GM12872 (cell line): Measurements from ENCODE around the gene NCF4.

Source experiments
- TF ChIP-seq, protein P1 (sequence below): IDR thresholded peaks from 3 replicates; pipeline ENCODE4 v1.5.1; 2011; ENCODE audit warnings: low read depth, mild to moderate bottlenecking, low read length, moderate library complexity; ENCODE audit not compliant: insufficient read depth

The NCF4 gene

DNA sequence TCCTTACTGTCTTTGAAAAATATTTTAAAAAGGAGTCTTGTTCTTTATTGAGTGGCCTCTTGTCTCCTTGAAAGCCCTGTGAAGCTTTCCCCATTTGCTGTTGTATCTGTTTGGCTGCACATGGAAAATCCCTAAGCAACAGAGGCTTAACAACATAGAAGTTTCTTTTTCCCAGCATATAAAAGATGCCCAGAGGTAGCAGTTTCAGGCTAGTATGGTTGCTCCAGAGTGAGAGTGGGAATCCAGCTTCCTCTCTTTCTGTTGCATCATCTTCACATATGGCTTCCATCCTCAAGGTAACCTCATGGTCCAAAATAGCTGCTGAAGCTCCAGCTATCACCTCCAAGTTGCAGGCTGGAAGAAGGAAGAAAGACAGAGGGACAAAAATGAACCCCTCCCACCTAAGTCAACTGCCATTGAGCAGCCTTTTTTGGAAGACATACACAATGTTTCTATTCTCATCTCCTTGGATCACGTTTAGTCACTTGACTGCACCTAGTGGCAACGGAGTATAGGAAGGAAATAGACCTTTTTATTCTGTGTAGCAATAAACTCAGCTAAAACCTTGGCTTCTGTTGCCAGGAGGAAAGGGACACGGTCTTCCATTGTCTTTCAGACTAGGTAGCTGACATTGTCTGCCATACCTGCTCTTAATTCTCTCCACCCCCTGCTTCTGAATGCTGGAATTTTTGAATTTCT, 57.9 kb downstream of the NCF4 start:
- TF ChIP-seq, protein P1, sequence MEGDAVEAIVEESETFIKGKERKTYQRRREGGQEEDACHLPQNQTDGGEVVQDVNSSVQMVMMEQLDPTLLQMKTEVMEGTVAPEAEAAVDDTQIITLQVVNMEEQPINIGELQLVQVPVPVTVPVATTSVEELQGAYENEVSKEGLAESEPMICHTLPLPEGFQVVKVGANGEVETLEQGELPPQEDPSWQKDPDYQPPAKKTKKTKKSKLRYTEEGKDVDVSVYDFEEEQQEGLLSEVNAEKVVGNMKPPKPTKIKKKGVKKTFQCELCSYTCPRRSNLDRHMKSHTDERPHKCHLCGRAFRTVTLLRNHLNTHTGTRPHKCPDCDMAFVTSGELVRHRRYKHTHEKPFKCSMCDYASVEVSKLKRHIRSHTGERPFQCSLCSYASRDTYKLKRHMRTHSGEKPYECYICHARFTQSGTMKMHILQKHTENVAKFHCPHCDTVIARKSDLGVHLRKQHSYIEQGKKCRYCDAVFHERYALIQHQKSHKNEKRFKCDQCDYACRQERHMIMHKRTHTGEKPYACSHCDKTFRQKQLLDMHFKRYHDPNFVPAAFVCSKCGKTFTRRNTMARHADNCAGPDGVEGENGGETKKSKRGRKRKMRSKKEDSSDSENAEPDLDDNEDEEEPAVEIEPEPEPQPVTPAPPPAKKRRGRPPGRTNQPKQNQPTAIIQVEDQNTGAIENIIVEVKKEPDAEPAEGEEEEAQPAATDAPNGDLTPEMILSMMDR, result peak; percentile 22; the same call in 1 of the 3 replicates

DNA sequence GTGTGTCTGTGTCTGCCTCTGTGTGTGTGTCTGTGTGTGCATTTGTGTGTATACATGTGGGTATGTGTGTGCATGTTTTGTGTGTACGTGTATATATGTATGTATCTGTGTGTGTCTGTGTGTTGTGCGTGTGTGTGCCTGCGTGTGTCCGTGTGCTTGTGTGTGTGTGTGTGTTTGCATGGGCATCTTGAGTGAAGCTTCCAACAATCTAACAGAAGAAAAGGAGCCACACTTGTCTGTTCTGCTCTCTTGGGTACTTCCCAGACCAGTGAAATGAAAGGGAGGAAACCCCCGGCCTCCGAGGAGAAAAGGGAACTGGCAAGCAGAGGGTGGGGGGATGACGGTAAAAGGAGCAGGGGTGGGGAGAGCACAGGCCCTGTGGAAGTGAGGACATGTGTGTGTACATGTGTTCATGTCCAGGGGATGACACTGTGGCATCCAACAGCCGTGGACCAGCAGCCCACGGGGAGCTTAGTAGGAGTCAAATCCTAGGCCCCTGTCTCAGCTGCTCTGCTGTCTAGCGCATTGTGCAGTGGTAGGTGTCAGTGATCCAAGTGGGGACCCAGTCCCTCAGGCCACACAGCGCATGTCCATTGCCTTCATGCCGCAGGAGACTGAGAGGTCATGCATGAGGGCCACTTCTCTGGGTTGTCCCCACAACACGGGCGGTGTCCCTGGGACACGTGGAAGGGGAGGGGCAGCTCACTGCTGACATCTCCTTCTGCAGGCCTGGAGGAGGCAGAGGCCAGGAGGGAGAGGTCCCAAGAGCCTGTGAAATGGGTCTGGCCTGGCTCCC, 60.7 kb downstream of the NCF4 start:
- TF ChIP-seq, protein P1, result no peak

DNA sequence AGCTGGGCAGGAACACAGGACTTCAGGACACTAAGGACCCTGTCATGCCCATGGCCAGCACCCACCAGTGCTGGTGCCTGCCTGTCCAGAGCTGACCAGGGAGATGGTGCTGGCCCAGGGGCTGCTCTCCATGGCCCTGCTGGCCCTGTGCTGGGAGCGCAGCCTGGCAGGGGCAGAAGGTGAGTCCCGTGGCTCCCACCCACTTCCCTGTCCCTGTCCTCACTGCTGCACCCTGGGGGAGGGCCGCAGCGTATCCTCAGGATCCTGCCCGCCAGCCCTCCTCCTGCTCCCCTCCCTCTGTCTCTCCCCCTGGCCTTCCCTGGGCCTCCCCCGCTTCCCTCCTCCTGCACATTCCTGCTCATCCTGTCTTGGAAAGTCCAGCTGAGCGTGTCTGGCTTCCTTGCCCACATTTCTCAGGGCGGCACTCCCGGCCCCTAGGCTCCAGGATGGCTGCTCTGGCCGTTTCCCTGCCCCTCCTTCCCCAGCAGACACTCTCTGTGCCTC, 61.4 kb downstream of the NCF4 start:
- TF ChIP-seq, protein P1, result no peak

DNA sequence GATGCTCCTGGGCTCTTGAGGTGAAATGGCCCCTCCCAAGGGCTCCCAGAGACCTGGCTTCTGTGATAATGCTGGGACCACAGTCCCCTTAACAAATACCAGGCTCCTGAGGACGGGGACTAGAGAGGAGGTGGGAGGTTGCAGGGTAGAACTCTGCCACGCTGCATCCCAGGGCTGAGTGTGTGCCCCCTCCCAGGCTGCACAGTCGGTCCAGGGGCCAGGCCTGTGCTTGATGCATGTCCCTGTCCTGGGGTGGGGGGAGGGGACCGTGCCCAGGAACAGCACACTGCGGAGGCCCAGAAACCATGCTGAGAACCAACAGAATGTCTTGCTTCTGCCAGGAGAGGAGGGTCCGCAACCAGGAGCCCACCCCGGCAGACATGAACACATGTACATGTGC, 61.9 kb downstream of the NCF4 start:
- TF ChIP-seq, protein P1, result no peak

DNA sequence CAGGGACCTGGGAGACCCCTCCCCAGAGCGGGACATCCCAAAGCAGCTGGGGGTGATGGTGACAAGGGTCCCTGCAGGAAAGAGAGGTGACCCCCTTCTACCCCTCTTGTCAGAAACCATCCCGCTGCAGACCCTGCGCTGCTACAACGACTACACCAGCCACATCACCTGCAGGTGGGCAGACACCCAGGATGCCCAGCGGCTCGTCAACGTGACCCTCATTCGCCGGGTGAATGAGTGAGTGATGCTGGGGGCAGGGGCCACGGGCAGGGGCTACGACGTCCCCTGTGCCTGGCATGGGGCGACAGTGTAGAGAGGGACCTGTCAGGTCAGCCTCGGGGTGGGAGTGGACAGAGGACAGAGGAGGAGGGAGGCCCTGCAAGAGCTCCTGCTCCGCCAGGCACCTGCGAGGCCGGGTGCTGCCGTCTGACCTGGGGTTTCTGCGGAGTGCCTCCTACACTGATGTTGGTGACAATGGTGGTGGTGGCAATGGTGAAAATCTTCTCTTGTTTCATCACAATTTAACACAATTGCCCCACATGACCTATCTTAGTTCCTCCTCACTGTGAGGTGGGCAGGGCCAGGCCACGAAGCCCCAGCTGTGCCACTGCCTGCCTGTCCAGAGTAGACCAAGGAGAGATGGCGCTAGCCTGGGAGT, 62.5 kb downstream of the NCF4 start:
- TF ChIP-seq, protein P1, result no peak

DNA sequence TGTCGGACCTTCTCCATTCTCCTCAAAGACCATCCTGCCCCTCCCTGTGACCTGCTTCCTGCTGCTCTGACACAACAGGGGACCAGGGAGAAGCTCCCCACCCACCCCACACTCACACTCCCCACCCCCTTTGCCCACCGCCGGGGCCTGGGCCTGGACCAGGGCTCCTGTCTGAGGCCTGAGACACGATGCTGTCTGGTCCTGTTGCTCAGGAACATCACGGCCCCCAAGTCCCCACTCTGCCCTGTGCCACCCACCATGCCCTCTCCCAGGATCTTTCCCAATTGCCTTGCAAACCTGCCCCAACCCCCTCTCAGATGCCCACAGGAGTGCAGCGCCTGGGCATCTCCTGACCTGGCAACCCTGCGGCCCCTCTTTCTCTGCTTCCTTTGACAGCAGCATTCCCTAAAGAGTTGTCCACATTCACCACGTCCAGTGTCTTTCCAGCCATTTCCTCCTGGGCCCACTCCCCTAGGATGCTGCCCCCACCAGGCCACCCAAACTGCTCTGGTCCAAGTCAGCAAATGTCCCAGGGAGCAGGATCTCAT, 63.4 kb downstream of the NCF4 start:
- TF ChIP-seq, protein P1, result no peak
